Measurements from ENCODE around the gene DUSP9.

- TF ChIP-seq, protein P1, sequence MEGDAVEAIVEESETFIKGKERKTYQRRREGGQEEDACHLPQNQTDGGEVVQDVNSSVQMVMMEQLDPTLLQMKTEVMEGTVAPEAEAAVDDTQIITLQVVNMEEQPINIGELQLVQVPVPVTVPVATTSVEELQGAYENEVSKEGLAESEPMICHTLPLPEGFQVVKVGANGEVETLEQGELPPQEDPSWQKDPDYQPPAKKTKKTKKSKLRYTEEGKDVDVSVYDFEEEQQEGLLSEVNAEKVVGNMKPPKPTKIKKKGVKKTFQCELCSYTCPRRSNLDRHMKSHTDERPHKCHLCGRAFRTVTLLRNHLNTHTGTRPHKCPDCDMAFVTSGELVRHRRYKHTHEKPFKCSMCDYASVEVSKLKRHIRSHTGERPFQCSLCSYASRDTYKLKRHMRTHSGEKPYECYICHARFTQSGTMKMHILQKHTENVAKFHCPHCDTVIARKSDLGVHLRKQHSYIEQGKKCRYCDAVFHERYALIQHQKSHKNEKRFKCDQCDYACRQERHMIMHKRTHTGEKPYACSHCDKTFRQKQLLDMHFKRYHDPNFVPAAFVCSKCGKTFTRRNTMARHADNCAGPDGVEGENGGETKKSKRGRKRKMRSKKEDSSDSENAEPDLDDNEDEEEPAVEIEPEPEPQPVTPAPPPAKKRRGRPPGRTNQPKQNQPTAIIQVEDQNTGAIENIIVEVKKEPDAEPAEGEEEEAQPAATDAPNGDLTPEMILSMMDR (IDR thresholded peaks at IDR 0.05; ENCODE audit: insufficient read depth, low read depth, low read length): no peak
- no peak for TF ChIP-seq EZH2 (IDR thresholded peaks at IDR 0.05; ENCODE audit: insufficient read depth, low read length)
Observed at GRCh38 chrX:153628129-153628528, 18.9 kb upstream of the DUSP9 start.

All from astrocyte (in vitro differentiated cells and primary cell).